HL-60/S4 treated with phorbol 12-myristate 13-acetate at 8.2 ng/mL for 4 days and 3 days (cell line): ENCODE data around the gene LHCGR.
"Not testable (repeated sequence)": the region's sequence is repeated elsewhere in the genome, so short reads cannot be mapped to it uniquely, and the experiment has no call there.

Experiments
- in situ Hi-C: fragments of 300-500 bp; cut with MboI; formaldehyde crosslinking; loops from 2 replicates; pipeline ENCODE4 v1.15.0; 2022; ENCODE audit warnings: low sequenced_read_pairs

LHCGR gene

GRCh38 chr2:48749291-48750127 is 6.0 kb downstream of the LHCGR start:
- in situ Hi-C loops = no loop called here

- in situ Hi-C loops = no loop called here
Observed at GRCh38 chr2:48747319-48747718, 8.2 kb downstream of the LHCGR start.

GRCh38 chr2:48739236-48739635 is 16.3 kb downstream of the LHCGR start:
- in situ Hi-C loops = not testable (repeated sequence)

GRCh38 chr2:48738806-48739205 is 16.7 kb downstream of the LHCGR start:
- in situ Hi-C loops = no loop called here

GRCh38 chr2:48736251-48736650 is 19.3 kb downstream of the LHCGR start:
- in situ Hi-C loops = no loop called here

GRCh38 chr2:48734576-48735303 is 20.8 kb downstream of the LHCGR start:
- in situ Hi-C loops = no loop called here

GRCh38 chr2:48733067-48733503 is 22.4 kb downstream of the LHCGR start:
- in situ Hi-C loops = no loop called here

GRCh38 chr2:48728840-48729239 is 26.7 kb downstream of the LHCGR start:
- in situ Hi-C loops = no loop called here

- in situ Hi-C loops = no loop called here
Observed at GRCh38 chr2:48728295-48728694, 27.2 kb downstream of the LHCGR start.

- in situ Hi-C loops = no loop called here
Observed at GRCh38 chr2:48727560-48727959, 28.0 kb downstream of the LHCGR start.

GRCh38 chr2:48725696-48726494 is 29.6 kb downstream of the LHCGR start:
- in situ Hi-C loops = no loop called here

GRCh38 chr2:48724278-48724677 is 31.2 kb downstream of the LHCGR start:
- in situ Hi-C loops = no loop called here

GRCh38 chr2:48723129-48723528 is 32.4 kb downstream of the LHCGR start:
- in situ Hi-C loops = no loop called here

GRCh38 chr2:48722391-48722790 is 33.1 kb downstream of the LHCGR start:
- in situ Hi-C loops = no loop called here

GRCh38 chr2:48721158-48721557 is 34.4 kb downstream of the LHCGR start:
- in situ Hi-C loops = no loop called here

GRCh38 chr2:48719480-48720177 is 35.9 kb downstream of the LHCGR start:
- in situ Hi-C loops = no loop called here

- in situ Hi-C loops = no loop called here
Observed at GRCh38 chr2:48717846-48718245, 37.7 kb downstream of the LHCGR start.

- in situ Hi-C loops = no loop called here
Observed at GRCh38 chr2:48715956-48716355, 39.6 kb downstream of the LHCGR start.

- in situ Hi-C loops = no loop called here
Observed at GRCh38 chr2:48715042-48715899, 40.3 kb downstream of the LHCGR start.

GRCh38 chr2:48714245-48714644 is 41.3 kb downstream of the LHCGR start:
- in situ Hi-C loops = no loop called here
